ENCODE data around the gene HAS3. TPM values are rescaled to one million over a fixed set of nuclear protein-coding genes. Genes with fewer than 3 reads are reported as not detected.

Gene HAS3
- total and polyA plus RNA-seq, 8 donors = 0.69 to 3.9 (median 1.0) TPM

DNA sequence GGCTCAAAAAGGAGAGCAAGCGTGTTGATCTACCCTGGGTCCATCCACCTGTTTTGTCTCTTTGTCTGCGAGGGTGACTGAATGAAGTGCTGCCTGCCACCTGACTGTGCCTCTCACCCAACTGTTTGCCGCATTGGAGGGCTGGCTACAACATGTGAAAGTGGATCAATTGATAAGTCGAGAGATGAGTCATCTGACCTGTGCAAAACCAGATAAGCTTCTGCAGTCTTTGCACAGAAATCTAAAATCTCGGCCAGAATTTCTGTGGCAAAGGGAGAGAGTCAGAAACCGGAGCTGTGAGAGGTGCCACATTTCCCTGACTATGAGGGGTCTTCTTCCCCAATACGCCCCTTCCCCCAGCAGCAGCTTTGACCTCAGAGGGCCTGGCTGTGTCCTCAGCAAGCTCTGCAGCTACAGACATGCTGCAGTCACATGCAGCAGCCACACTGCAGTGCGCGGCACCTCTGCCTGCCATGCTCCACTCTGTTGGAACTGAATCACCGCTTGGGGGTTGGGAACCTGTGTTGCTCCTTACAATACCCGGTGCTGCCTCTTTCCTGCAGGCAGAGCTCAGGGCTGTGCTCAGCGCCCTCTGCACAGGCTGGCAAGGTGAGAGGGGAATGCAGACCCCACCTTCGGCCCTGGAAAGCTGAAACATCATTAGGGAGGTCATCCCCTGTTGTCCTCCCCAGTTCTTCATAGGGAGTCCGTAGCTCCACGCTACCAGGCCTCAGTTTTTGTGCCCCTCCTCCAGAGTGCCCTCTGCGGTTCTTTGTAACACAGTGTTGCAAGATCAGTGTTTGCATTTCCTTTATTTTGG lies 16.2 kb upstream of the HAS3 start:
- H3K36me3 ChIP-seq = no peaks in the 10 kb centered on the region
- no peak overlapping the region for H3K4me3 ChIP-seq
- 35 to 36% methylated on average over 16 of the region's 16 CpGs for WGBS, 2 donors
- ATAC-seq = peak; percentile 84 to 88 (median 86)
- no peaks in the 10 kb centered on the region for H3K27me3 ChIP-seq
- no peak for TF ChIP-seq CTCF (IDR thresholded peaks at IDR 0.05)
- H3K4me1 ChIP-seq = peaks cover 0 to 14% (median 0%) of the 10 kb centered on the region in 3 donors
- H3K9me3 ChIP-seq = no peaks in the 10 kb centered on the region
- no peak for FAIRE-seq
- DNase-seq = peak in 2 of 6 donors; percentile 48 to 49
- intact Hi-C loops (cut with DNase I) = no loop called here
- peak overlapping the region in 2 of 4 donors; percentile 8 to 49 for H3K27ac ChIP-seq

DNA sequence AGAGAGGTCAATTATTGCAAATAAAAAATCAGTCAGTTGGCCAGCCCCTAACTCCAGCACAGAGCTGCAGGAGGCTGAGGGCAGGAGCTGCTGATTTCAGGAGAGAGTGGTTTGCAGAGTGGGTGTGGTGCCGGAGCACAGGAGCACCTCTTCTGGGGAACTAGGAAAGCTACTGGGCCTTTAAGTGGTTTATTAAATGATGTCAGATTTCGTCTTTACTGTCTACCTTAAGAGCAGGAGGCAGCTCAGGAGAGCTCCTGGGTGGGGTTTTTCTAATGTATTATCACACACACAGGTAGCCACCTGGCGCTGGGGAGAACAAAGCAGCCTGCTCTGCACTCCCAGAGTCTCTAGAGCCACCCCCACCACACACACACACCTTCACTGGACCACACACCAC lies 11.5 kb upstream of the HAS3 start:
- 85 to 88% methylated on average over 3 of the region's 3 CpGs for WGBS, 2 donors
- no peaks in the 10 kb centered on the region for H3K36me3 ChIP-seq
- DNase-seq (no peak), FAIRE-seq (no peak), ATAC-seq (no peak)
- no peak for TF ChIP-seq CTCF (IDR thresholded peaks at IDR 0.05)
- no peak overlapping the region for H3K4me3 ChIP-seq
- no peak overlapping the region for H3K27ac ChIP-seq
- peaks cover 0 to 10% (median 0%) of the 10 kb centered on the region in 3 donors for H3K4me1 ChIP-seq
- intact Hi-C loops (cut with DNase I) = no loop called here
- no peaks in the 10 kb centered on the region for H3K27me3 ChIP-seq
- H3K9me3 ChIP-seq = no peaks in the 10 kb centered on the region

DNA sequence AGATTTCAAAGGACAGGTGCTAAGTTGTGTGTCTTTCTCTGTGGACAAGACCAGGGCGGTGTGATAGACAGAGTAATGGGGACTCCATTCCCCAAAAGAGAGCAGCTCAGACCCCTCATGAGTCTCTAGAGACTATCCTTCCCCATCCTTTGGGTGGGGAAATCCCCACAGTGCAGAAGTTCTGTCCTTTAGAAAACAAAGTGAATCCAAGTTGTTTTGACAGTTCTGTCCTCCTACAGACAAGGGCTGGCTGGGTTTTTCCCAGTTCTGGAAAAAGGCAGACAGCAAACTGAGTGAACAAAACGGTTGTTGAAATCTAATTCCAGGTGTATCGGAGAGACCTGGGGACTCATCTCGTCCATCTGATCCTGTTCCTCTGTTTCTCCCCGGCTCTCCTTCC lies 11.0 kb upstream of the HAS3 start:
- WGBS, 2 donors = 89 to 91% methylated on average over 5 of the region's 5 CpGs
- Histone ChIP-seq H3K4me3 (no peak overlapping the region), H3K9me3 (no peaks in the 10 kb centered on the region), H3K36me3 (no peaks in the 10 kb centered on the region), H3K27me3 (no peaks in the 10 kb centered on the region), H3K4me1 (peaks cover 0 to 7% (median 0%) of the 10 kb centered on the region in 3 donors), H3K27ac (no peak overlapping the region)
- DNase-seq (no peak), FAIRE-seq (no peak), ATAC-seq (no peak)
- intact Hi-C loops (cut with DNase I) = no loop called here
- no peak for TF ChIP-seq CTCF (IDR thresholded peaks at IDR 0.05)

DNA sequence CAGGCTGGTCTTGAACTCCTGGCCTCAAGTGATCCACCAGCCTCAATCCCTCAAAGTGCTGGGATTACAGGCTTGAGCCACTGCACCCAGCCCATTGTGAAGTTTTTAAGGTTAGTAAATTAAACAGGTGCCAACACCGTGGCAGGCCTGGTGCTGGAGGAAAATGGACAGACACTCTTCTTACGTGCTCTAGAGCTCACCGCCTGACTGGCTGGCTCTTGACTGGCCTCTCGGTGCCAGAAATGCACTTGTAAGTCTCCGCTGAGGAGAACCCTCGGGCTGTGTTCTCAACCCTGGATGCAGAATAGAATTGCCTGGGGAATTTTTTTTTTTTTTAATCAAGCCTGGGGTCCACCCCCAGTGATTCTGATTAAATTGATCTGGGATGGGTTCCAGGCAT lies 10.3 kb upstream of the HAS3 start:
- no peak for ATAC-seq
- no peak for DNase-seq

More for the DNA sequence above, 10.3 kb upstream of the HAS3 start:
- no peaks in the 10 kb centered on the region for H3K9me3 ChIP-seq
- H3K27ac ChIP-seq = no peak overlapping the region
- TF ChIP-seq CTCF (IDR thresholded peaks at IDR 0.05) = no peak
- 93 to 97% methylated on average over 6 of the region's 6 CpGs for WGBS, 2 donors
- FAIRE-seq = no peak
- intact Hi-C loops (cut with DNase I) = no loop called here
- H3K4me3 ChIP-seq = no peak overlapping the region
- no peaks in the 10 kb centered on the region for H3K36me3 ChIP-seq
- no peaks in the 10 kb centered on the region for H3K27me3 ChIP-seq
- H3K4me1 ChIP-seq = peaks cover 0 to under 1% (median 0%) of the 10 kb centered on the region in 3 donors
